SK-N-SH (cell line): Measurements from ENCODE around the gene TRIP10.

Experiments used
- FOXM1 ChIP-seq: IDR thresholded peaks from 2 replicates; pipeline ENCODE4 v1.4.0; 2012; ENCODE audit warnings: low read depth, mild to moderate bottlenecking
- GABPA ChIP-seq: IDR thresholded peaks from 2 replicates; pipeline ENCODE4 v1.4.0; 2012; ENCODE audit warnings: low read depth, mild to moderate bottlenecking
- MEF2A ChIP-seq: IDR thresholded peaks from 2 replicates; pipeline ENCODE4 v1.4.0; 2012; ENCODE audit warnings: low read depth, borderline replicate concordance
- POLR2AphosphoS5 ChIP-seq: IDR thresholded peaks from 2 replicates; pipeline ENCODE4 v1.6.1; 2012; ENCODE audit warnings: low read depth, low read length
- RAD21 ChIP-seq: IDR thresholded peaks from 2 replicates; pipeline ENCODE4 v1.6.1; 2012; ENCODE audit warnings: mild to moderate bottlenecking, low read length
- SIN3A ChIP-seq: IDR thresholded peaks from 2 replicates; pipeline ENCODE4 v1.6.1; 2012; ENCODE audit warnings: low read depth, mild to moderate bottlenecking, low read length, moderate library complexity, borderline replicate concordance
- SMC3 ChIP-seq: IDR thresholded peaks from 2 replicates; pipeline ENCODE4 v1.6.1; 2012; ENCODE audit warnings: low read depth, low read length, improper control_type of control experiment
- TAF1 ChIP-seq: IDR thresholded peaks from 2 replicates; pipeline ENCODE4 v1.6.1; 2012; ENCODE audit warnings: low read depth, mild to moderate bottlenecking, low read length, moderate library complexity, borderline replicate concordance
- TEAD4 ChIP-seq: IDR thresholded peaks from 2 replicates; pipeline ENCODE4 v1.4.0; 2012; ENCODE audit warnings: mild to moderate bottlenecking, borderline replicate concordance; ENCODE audit not compliant: insufficient read depth
- TF ChIP-seq, protein P1 (sequence below): fragments of 150-350 bp; IDR thresholded peaks from 2 replicates; pipeline ENCODE4 v1.6.1; 2017; ENCODE audit warnings: antibody characterized with exemption, low read length, low read depth, borderline replicate concordance
- TF ChIP-seq, protein P2 (sequence below): IDR thresholded peaks from 2 replicates; pipeline ENCODE4 v1.6.1; 2012; ENCODE audit warnings: mild to moderate bottlenecking, low read depth, low read length, moderate library complexity
- TF ChIP-seq, protein P3 (sequence below): fragments of 200-600 bp; sonication (generic); IDR thresholded peaks from 2 replicates; pipeline ENCODE4 v1.6.1; 2017; ENCODE audit warnings: antibody characterized with exemption, mild to moderate bottlenecking, moderate library complexity

DNA sequence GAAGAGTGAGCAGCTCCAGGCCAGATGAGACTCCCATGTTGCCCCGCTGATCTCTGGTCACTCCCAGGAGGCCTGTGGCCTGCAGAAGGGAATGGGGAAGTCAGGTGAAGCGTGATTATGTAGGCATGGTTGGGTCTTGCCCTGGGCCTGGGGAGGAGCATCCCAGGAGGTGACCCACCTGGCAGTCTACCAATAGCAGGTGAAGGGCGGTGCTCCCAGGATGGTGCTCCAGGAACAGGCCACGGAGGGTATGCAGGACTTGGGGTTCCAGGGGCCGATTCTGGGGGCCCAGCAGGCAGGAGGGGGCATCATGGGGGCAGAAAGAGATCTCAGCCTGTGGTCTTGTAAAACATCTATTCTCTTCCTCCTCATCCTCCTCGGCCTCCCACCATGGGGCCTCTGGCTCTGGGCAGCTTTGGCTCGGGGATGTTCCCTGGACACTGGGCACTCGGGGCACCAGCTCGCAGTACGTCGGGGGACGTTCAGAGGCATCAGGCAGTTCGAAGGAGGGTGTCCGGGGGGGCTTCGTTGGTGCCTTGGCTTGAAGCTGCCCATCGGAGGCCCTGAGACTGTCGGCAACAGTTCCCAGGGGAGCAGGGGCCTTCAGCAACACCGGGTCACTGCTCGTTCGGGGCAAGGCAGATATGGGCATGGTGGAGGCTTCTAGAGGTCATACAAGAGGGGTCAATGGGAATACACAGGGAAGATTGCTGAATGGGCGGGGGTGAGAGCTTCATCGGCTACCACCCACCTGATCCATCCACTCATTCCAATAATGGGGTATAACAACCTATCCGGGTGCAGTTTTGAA is 15.4 kb downstream of the TRIP10 start:
- no peak for TF ChIP-seq RAD21
- TF ChIP-seq, protein P1, sequence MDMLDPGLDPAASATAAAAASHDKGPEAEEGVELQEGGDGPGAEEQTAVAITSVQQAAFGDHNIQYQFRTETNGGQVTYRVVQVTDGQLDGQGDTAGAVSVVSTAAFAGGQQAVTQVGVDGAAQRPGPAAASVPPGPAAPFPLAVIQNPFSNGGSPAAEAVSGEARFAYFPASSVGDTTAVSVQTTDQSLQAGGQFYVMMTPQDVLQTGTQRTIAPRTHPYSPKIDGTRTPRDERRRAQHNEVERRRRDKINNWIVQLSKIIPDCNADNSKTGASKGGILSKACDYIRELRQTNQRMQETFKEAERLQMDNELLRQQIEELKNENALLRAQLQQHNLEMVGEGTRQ = no peak
- TF ChIP-seq MEF2A = no peak
- TF ChIP-seq, protein P2, sequence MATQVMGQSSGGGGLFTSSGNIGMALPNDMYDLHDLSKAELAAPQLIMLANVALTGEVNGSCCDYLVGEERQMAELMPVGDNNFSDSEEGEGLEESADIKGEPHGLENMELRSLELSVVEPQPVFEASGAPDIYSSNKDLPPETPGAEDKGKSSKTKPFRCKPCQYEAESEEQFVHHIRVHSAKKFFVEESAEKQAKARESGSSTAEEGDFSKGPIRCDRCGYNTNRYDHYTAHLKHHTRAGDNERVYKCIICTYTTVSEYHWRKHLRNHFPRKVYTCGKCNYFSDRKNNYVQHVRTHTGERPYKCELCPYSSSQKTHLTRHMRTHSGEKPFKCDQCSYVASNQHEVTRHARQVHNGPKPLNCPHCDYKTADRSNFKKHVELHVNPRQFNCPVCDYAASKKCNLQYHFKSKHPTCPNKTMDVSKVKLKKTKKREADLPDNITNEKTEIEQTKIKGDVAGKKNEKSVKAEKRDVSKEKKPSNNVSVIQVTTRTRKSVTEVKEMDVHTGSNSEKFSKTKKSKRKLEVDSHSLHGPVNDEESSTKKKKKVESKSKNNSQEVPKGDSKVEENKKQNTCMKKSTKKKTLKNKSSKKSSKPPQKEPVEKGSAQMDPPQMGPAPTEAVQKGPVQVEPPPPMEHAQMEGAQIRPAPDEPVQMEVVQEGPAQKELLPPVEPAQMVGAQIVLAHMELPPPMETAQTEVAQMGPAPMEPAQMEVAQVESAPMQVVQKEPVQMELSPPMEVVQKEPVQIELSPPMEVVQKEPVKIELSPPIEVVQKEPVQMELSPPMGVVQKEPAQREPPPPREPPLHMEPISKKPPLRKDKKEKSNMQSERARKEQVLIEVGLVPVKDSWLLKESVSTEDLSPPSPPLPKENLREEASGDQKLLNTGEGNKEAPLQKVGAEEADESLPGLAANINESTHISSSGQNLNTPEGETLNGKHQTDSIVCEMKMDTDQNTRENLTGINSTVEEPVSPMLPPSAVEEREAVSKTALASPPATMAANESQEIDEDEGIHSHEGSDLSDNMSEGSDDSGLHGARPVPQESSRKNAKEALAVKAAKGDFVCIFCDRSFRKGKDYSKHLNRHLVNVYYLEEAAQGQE = no peak
- TF ChIP-seq, protein P3, sequence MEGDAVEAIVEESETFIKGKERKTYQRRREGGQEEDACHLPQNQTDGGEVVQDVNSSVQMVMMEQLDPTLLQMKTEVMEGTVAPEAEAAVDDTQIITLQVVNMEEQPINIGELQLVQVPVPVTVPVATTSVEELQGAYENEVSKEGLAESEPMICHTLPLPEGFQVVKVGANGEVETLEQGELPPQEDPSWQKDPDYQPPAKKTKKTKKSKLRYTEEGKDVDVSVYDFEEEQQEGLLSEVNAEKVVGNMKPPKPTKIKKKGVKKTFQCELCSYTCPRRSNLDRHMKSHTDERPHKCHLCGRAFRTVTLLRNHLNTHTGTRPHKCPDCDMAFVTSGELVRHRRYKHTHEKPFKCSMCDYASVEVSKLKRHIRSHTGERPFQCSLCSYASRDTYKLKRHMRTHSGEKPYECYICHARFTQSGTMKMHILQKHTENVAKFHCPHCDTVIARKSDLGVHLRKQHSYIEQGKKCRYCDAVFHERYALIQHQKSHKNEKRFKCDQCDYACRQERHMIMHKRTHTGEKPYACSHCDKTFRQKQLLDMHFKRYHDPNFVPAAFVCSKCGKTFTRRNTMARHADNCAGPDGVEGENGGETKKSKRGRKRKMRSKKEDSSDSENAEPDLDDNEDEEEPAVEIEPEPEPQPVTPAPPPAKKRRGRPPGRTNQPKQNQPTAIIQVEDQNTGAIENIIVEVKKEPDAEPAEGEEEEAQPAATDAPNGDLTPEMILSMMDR = no peak
- no peak for TF ChIP-seq GABPA
- no peak for TF ChIP-seq SMC3
- no peak for TF ChIP-seq POLR2AphosphoS5
- no peak for TF ChIP-seq SIN3A
- TF ChIP-seq TEAD4 = no peak
- no peak for TF ChIP-seq FOXM1
- TF ChIP-seq TAF1 = no peak
